ENCODE data around the gene LATS1.

DNA sequence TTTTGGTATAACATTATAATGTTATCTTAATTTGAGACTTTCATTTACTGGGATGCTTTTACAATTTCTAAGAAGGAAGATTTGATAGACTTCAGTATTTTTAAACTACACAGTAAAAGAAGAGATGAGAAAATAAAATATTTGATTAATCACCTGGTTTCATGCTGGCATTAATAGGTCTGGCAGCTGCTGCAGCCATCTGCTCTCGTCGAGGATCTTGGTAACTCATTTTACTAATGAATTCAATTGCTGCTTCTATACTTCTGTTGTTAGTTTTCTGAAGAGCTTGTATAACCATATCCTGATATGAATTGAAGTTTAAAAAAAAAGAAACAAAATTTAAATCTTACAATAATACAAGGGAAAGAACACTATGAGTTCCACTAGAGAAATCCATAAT lies 23.0 kb downstream of the LATS1 start:
- TF ChIP-seq CTCF (IDR thresholded peaks at IDR 0.05), result no peak
- TF ChIP-seq POLR2A (IDR thresholded peaks at IDR 0.05), result no peak
- TF ChIP-seq EP300 (IDR thresholded peaks at IDR 0.05), result no peak
